Tibial nerve (tissue), 3 donors: ENCODE measurements around the gene FXYD1.

ENCODE experiments used
- POLR2A ChIP-seq, 2 donors: fragments of 450-650 bp; IDR thresholded peaks; one replicate each; pipeline ENCODE4 v1.6.1; 2017; ENCODE audit warnings: antibody characterized with exemption in 2 of 2, mild to moderate bottlenecking in 2 of 2, moderate library complexity in 2 of 2
- TF ChIP-seq, protein P1 (sequence below), 5 experiments: fragments of 200-600 bp in 3 of 5; fragments of 450-650 bp in 2 of 5; sonication (generic) in 3 of 5; IDR thresholded peaks; one replicate each; pipeline ENCODE4 v1.5.1; 2016 to 2019; ENCODE audit warnings: antibody characterized with exemption in 5 of 5, mild to moderate bottlenecking in 3 of 5, moderate library complexity in 2 of 5

DNA sequence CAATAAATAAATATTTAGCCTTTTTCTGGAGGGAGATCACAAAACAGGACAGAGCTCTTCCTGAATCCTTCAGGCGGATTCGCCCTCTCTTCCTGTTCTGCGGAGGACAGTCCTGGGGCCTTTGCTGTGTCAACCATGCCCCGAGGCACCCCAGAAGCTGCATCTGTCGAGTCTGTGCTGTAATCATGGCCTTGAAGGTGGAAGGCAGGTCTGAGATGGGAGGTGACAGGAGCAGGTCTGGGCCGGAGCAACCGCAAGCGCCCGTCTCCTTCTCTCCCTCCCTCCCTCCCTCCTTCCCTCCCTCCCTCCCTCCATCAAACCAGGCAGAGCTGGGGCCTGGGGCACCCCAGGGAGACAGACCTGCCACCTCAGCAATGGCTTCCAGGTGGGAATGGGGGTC is 27.6 kb upstream of the FXYD1 start:
- TF ChIP-seq, protein P1, sequence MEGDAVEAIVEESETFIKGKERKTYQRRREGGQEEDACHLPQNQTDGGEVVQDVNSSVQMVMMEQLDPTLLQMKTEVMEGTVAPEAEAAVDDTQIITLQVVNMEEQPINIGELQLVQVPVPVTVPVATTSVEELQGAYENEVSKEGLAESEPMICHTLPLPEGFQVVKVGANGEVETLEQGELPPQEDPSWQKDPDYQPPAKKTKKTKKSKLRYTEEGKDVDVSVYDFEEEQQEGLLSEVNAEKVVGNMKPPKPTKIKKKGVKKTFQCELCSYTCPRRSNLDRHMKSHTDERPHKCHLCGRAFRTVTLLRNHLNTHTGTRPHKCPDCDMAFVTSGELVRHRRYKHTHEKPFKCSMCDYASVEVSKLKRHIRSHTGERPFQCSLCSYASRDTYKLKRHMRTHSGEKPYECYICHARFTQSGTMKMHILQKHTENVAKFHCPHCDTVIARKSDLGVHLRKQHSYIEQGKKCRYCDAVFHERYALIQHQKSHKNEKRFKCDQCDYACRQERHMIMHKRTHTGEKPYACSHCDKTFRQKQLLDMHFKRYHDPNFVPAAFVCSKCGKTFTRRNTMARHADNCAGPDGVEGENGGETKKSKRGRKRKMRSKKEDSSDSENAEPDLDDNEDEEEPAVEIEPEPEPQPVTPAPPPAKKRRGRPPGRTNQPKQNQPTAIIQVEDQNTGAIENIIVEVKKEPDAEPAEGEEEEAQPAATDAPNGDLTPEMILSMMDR (IDR thresholded peaks at IDR 0.05): no peak
- TF ChIP-seq POLR2A (IDR thresholded peaks at IDR 0.05): no peak
